B cell (primary cell): ENCODE results near the gene SIRT3. TPM values are rescaled to one million over a fixed set of nuclear protein-coding genes. Genes with fewer than 3 reads are reported as not detected.

Source experiments
- ATAC-seq: fragments of 200-7000 bp; cut with Tn5 transposase; one replicate; pipeline ENCODE4 v1.10.0; 2021; ENCODE audit warnings: low read depth, mild to moderate bottlenecking, moderate number of reproducible peaks, moderate library complexity
- CTCF ChIA-PET: fragments of 350-600 bp; sonication (Branson Sonifier 250); formaldehyde crosslinking; loops from one replicate; lab custom pipeline; 2021; ENCODE audit warnings: antibody characterized with exemption, inconsistent platforms; lab: Charles Lee
- POLR2A ChIA-PET: fragments of 350-600 bp; sonication (Branson Sonifier 250); formaldehyde crosslinking; loops from one replicate; lab custom pipeline; 2021; ENCODE audit warnings: antibody characterized with exemption; lab: Charles Lee
- DNase-seq: peaks from one replicate; pipeline ENCODE4 v3.0.0; 2013
- H2AFZ ChIP-seq: 2 replicates; pipeline ENCODE4 v1.6.1; 2012; ENCODE audit warnings: mild to moderate bottlenecking, low read depth, low read length; ENCODE audit not compliant: insufficient read depth, poor library complexity, severe bottlenecking
- H3K27ac ChIP-seq, 2 donors: 1 replicate in 1 of 2; 2 replicates in 1 of 2; pipeline ENCODE4 v1.5.1; 2012 to 2013; ENCODE audit warnings: low read length in 2 of 2, mild to moderate bottlenecking in 2 of 2, moderate library complexity in 1 of 2
- H3K27me3 ChIP-seq, 4 experiments: fragments of 200-600 bp in 1 of 4; sonication (generic) in 1 of 4; replicated peaks in 1 of 4; 1 replicate in 2 of 4; 2 replicates in 2 of 4; pipeline versions ENCODE4 v1.6.1 to v1.7.0; 2013 to 2016; ENCODE audit warnings: low read length in 3 of 4, mild to moderate bottlenecking in 2 of 4, mixed read lengths in 1 of 4, moderate library complexity in 1 of 4; ENCODE audit not compliant: insufficient read depth in 4 of 4, control insufficient read depth in 3 of 4; ENCODE audit errors: control extremely low read depth in 1 of 4
- H3K36me3 ChIP-seq, 2 experiments: replicated peaks in 1 of 2; 1 replicate in 1 of 2; 2 replicates in 1 of 2; pipeline versions ENCODE4 v1.6.1 to v1.7.1; 2013; ENCODE audit warnings: low read length in 1 of 2; ENCODE audit not compliant: insufficient read depth in 2 of 2, control insufficient read depth in 1 of 2; ENCODE audit errors: control extremely low read depth in 1 of 2, extremely low read depth in 1 of 2
- H3K4me1 ChIP-seq, 2 donors: fragments of 200-600 bp in 1 of 2; sonication (generic) in 1 of 2; 1 replicate in 1 of 2; 2 replicates in 1 of 2; pipeline versions ENCODE4 v1.5.1 to v1.6.1; 2013 to 2017; ENCODE audit warnings: low read length in 2 of 2; ENCODE audit not compliant: control insufficient read depth in 2 of 2, insufficient read depth in 2 of 2
- H3K4me2 ChIP-seq: replicated peaks from 2 replicates; pipeline ENCODE3; 2012; ENCODE audit warnings: mild to moderate bottlenecking, low read depth, low read length; ENCODE audit not compliant: poor library complexity, severe bottlenecking
- H3K4me3 ChIP-seq, 5 experiments: fragments of 200-600 bp in 1 of 5; sonication (generic) in 1 of 5; 1 replicate in 3 of 5; 2 replicates in 2 of 5; pipeline versions ENCODE4 v1.5.1 to v1.7.0; 2011 to 2016; ENCODE audit warnings: low read length in 4 of 5, mild to moderate bottlenecking in 4 of 5, low read depth in 2 of 5, control low read depth in 1 of 5, moderate library complexity in 1 of 5; ENCODE audit not compliant: insufficient read depth in 1 of 5; ENCODE audit errors: control extremely low read depth in 1 of 5, extremely low read depth in 1 of 5
- H3K79me2 ChIP-seq: fragments of 200-600 bp; sonication (generic); one replicate; pipeline ENCODE4 v1.6.0; 2016; ENCODE audit warnings: low read length; ENCODE audit not compliant: control insufficient read depth, insufficient read depth
- H3K9ac ChIP-seq: fragments of 200-600 bp; sonication (generic); 2 replicates; pipeline ENCODE4 v1.6.1; 2017; ENCODE audit warnings: mild to moderate bottlenecking, low read length, moderate library complexity
- H3K9me3 ChIP-seq, 3 donors: one replicate each; pipeline versions ENCODE4 v1.6.1 to v1.7.1; 2013; ENCODE audit warnings: low read length in 2 of 3; ENCODE audit not compliant: control insufficient read depth in 2 of 3, insufficient read depth in 1 of 3; ENCODE audit errors: control extremely low read depth in 1 of 3
- H4K20me1 ChIP-seq: 2 replicates; pipeline ENCODE4 v1.6.0; 2012; ENCODE audit warnings: mild to moderate bottlenecking, low read length; ENCODE audit not compliant: insufficient read depth, control insufficient read depth, poor library complexity, severe bottlenecking
- H3K27ac Mint-ChIP-seq: one replicate; pipeline ENCODE4 v1.8.0; 2021; ENCODE audit warnings: mixed read lengths
- H3K27me3 Mint-ChIP-seq: one replicate; pipeline ENCODE4 v1.8.0; 2021; ENCODE audit warnings: mixed read lengths
- H3K4me1 Mint-ChIP-seq: one replicate; pipeline ENCODE4 v1.8.0; 2021; ENCODE audit warnings: mixed read lengths
- H3K4me3 Mint-ChIP-seq: one replicate; pipeline ENCODE4 v1.8.0; 2021; ENCODE audit warnings: mixed read lengths
- H3K9me3 Mint-ChIP-seq: one replicate; pipeline ENCODE4 v1.8.0; 2022; ENCODE audit warnings: mixed read lengths; ENCODE audit not compliant: insufficient read depth
- EZH2 ChIP-seq: IDR thresholded peaks from 2 replicates; pipeline ENCODE4 v1.6.1; 2012; ENCODE audit warnings: borderline replicate concordance, low read depth, mild to moderate bottlenecking, moderate library complexity, low read length; ENCODE audit not compliant: insufficient read depth, poor library complexity, severe bottlenecking
- WGBS: methylation state at CpG from one replicate; pipeline ENCODE4 v1.1.5; 2013; ENCODE audit warnings: missing lambda C conversion rate; ENCODE audit not compliant: insufficient coverage; 5-methylcytosine and 5-hydroxymethylcytosine counted together
- intact Hi-C: fragments of 100-400 bp; cut with micrococcal nuclease; formaldehyde crosslinking; loops from one replicate; pipeline ENCODE4 v1.10.0; 2022
- polyA plus RNA-seq: library from polyadenylated mRNA; depleted of rRNA; stranded (reverse); fragments of >200 nt; gene quantifications from 2 replicates; pipeline ENCODE4 v1.2.3, GENCODE V29; 2012
- total RNA-seq, 2 donors: library from RNA; stranded (reverse); fragments of 120-200 nt in 1 of 2; gene quantifications; 1 replicate in 1 of 2; 2 replicates in 1 of 2; pipeline versions ENCODE4 v1.2.3 to v1.2.4, GENCODE V29; 2013 to 2022
- TF ChIP-seq, protein P1 (sequence below): fragments of 200-600 bp; IDR thresholded peaks from one replicate; pipeline ENCODE4 v1.8.0; 2022; ENCODE audit warnings: antibody characterized with exemption, mild to moderate bottlenecking

Gene SIRT3
- total and polyA plus RNA-seq, 2 donors (not counting 1 experiment from before 2014, with no cell fraction given), result 22.9 to 27.9 TPM

DNA sequence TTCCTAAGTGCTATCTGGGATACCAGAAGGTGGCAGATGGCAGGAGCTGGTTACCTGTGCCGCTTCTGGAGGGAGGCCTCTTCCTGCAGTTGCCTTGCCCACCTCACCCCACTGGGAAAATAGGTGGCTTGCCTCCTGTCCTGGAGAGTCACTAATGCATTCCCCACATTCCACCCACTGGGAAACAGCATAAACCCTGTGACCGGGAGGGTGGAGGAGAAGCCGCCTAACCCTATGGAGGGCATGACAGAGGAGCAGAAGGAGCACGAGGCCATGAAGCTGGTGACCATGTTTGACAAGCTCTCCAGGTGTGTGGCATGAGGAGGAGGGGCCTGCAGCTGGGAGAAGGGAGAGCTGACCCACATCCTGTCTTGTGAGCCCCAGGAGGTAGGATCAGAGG is 23.0 kb downstream of the SIRT3 start:
- peaks cover 17% of the 10 kb centered on the region for H3K4me1 Mint-ChIP-seq
- ATAC-seq (no peak), DNase-seq (no peak)
- POLR2A ChIA-PET, result no interaction called here
- no peaks in the 10 kb centered on the region for H3K27me3 Mint-ChIP-seq
- peaks cover 26% of the 10 kb centered on the region for H3K79me2 ChIP-seq
- H3K4me3 ChIP-seq, result no peak overlapping the region
- H3K27me3 ChIP-seq, result no peaks in the 10 kb centered on the region
- no peak for TF ChIP-seq EZH2
- TF ChIP-seq, protein P1, sequence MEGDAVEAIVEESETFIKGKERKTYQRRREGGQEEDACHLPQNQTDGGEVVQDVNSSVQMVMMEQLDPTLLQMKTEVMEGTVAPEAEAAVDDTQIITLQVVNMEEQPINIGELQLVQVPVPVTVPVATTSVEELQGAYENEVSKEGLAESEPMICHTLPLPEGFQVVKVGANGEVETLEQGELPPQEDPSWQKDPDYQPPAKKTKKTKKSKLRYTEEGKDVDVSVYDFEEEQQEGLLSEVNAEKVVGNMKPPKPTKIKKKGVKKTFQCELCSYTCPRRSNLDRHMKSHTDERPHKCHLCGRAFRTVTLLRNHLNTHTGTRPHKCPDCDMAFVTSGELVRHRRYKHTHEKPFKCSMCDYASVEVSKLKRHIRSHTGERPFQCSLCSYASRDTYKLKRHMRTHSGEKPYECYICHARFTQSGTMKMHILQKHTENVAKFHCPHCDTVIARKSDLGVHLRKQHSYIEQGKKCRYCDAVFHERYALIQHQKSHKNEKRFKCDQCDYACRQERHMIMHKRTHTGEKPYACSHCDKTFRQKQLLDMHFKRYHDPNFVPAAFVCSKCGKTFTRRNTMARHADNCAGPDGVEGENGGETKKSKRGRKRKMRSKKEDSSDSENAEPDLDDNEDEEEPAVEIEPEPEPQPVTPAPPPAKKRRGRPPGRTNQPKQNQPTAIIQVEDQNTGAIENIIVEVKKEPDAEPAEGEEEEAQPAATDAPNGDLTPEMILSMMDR, result no peak
- H3K9me3 ChIP-seq, result no peaks in the 10 kb centered on the region
- H3K4me3 Mint-ChIP-seq, result no peak overlapping the region
- no peak overlapping the region for H3K9ac ChIP-seq
- no peak overlapping the region for H2AFZ ChIP-seq
- H3K36me3 ChIP-seq, result peaks cover 0 to 61% of the 10 kb centered on the region in 2 experiments
- intact Hi-C loops, result no loop called here
- peaks cover 12 to 22% of the 10 kb centered on the region in 2 donors for H3K4me1 ChIP-seq
- H3K27ac ChIP-seq, result no peak overlapping the region
- WGBS, result 96% methylated on average over 3 of the region's 4 CpGs
- CTCF ChIA-PET, result no interaction called here
- no peak overlapping the region for H3K27ac Mint-ChIP-seq
- no peak overlapping the region for H3K4me2 ChIP-seq
- H4K20me1 ChIP-seq, result peaks cover 43% of the 10 kb centered on the region
- no peaks in the 10 kb centered on the region for H3K9me3 Mint-ChIP-seq

DNA sequence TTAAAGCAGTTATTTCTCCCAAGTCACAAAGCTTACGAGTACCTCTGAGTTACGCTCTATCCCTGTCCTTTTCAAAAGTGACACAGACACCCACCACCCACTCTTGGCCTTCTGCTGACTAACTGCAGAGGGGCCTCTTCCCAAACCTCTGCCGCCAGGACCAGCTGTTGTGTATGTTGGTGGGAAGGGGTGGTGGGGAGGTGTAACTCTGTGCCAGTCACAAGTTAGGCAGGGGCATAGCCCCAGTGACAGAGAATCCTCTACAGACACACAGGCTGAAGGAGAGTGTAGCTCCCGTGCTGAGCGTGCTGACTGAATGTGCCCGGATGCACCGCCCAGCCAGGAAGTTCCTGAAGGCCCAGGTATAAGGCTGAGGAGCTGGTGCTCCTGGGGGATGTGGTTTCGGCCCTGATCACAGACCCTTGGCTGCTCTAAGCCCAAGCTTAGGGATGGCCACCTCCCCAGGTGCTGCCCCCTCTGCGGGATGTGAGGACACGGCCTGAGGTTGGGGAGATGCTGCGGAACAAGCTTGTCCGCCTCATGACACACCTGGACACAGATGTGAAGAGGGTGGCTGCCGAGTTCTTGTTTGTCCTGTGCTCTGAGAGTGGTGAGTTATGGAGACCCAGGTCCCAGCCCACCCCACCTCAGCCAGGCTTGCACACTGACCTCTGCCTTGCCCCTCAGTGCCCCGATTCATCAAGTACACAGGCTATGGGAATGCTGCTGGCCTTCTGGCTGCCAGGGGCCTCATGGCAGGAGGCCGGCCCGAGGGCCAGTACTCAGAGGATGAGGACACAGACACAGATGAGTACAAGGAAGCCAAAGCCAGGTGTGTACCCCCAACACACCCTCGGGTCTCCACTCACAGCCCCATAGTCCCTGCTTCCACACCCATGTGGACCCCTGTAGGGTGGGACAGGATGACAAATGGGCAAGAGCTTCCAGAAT is 23.7 kb downstream of the SIRT3 start:
- DNase-seq (no peak), ATAC-seq (no peak)
- CTCF ChIA-PET, result interaction anchor here (0.7 to 1.3 kb wide), 2 partner anchors 38 to 151 kb away, joined by 3 to 6 read pairs; no protein-coding TSS in a partner anchor
- Histone ChIP-seq H3K79me2 (peaks cover 26% of the 10 kb centered on the region), H3K9me3 (no peaks in the 10 kb centered on the region), H2AFZ (no peak overlapping the region), H3K27ac (no peak overlapping the region), H3K4me2 (no peak overlapping the region), H3K36me3 (peaks cover 0 to 60% of the 10 kb centered on the region in 2 experiments), H3K4me3 (no peak overlapping the region), H3K4me1 (peaks cover 12 to 25% of the 10 kb centered on the region in 2 donors), H3K9ac (no peak overlapping the region), H3K27me3 (no peaks in the 10 kb centered on the region), H4K20me1 (peaks cover 43% of the 10 kb centered on the region)
- intact Hi-C loops, result no loop called here
- no peak overlapping the region for H3K4me3 Mint-ChIP-seq
- TF ChIP-seq, protein P1, result no peak
- no peak for TF ChIP-seq EZH2
- peaks cover 20% of the 10 kb centered on the region for H3K4me1 Mint-ChIP-seq
- no peaks in the 10 kb centered on the region for H3K27me3 Mint-ChIP-seq
- no peak overlapping the region for H3K27ac Mint-ChIP-seq
- POLR2A ChIA-PET, result interaction anchor here (0.5 kb wide), 1 partner anchor 95 kb away, joined by 3 read pairs; the partner anchor contains the start of gene IFITM2
- WGBS, result 98% methylated on average over 12 of the region's 17 CpGs
- H3K9me3 Mint-ChIP-seq, result no peaks in the 10 kb centered on the region
